GM08714 (cell line): ENCODE measurements around the gene TNFRSF1A.
"Not testable (repeated sequence)": the region's sequence is repeated elsewhere in the genome, so short reads cannot be mapped to it uniquely, and the experiment has no call there.

Source experiments
- H3K4me3 ChIP-seq: fragments of 200-500 bp; sonication (Bioruptor generic); 2 replicates; pipeline ENCODE4 v1.5.1; 2014; ENCODE audit warnings: mild to moderate bottlenecking, low read length, inconsistent platforms
- ZNF274 ChIP-seq: IDR thresholded peaks from 2 replicates; pipeline ENCODE4 v1.6.1; 2012; ENCODE audit warnings: mild to moderate bottlenecking, low read depth, low read length

Gene TNFRSF1A

GRCh38 chr12:6310771-6311610 is 30.9 kb downstream of the TNFRSF1A start:
- H3K4me3 ChIP-seq = no peak overlapping the region
- TF ChIP-seq ZNF274 = no peak

GRCh38 chr12:6307529-6307928 is 34.3 kb downstream of the TNFRSF1A start:
- no peak overlapping the region for H3K4me3 ChIP-seq
- TF ChIP-seq ZNF274 = no peak

GRCh38 chr12:6306599-6307220 is 35.2 kb downstream of the TNFRSF1A start:
- no peak for TF ChIP-seq ZNF274
- H3K4me3 ChIP-seq = no peak overlapping the region

- no peak overlapping the region for H3K4me3 ChIP-seq
- TF ChIP-seq ZNF274 = no peak
Observed at GRCh38 chr12:6306151-6306550, 35.7 kb downstream of the TNFRSF1A start.

- TF ChIP-seq ZNF274 = no peak
- H3K4me3 ChIP-seq = no peak overlapping the region
Observed at GRCh38 chr12:6303071-6303470, 38.8 kb downstream of the TNFRSF1A start.

GRCh38 chr12:6302621-6303020 is 39.3 kb downstream of the TNFRSF1A start:
- no peak overlapping the region for H3K4me3 ChIP-seq
- TF ChIP-seq ZNF274 = no peak

- H3K4me3 ChIP-seq = no peak overlapping the region
- TF ChIP-seq ZNF274 = no peak
Observed at GRCh38 chr12:6301721-6302120, 40.2 kb downstream of the TNFRSF1A start.

GRCh38 chr12:6297170-6297569 is 44.7 kb downstream of the TNFRSF1A start:
- H3K4me3 ChIP-seq = no peak overlapping the region
- TF ChIP-seq ZNF274 = no peak

GRCh38 chr12:6295094-6295811 is 46.6 kb downstream of the TNFRSF1A start:
- no peak for TF ChIP-seq ZNF274
- H3K4me3 ChIP-seq = no peak overlapping the region

- TF ChIP-seq ZNF274 = no peak
- no peak overlapping the region for H3K4me3 ChIP-seq
Observed at GRCh38 chr12:6294156-6295093, 47.5 kb downstream of the TNFRSF1A start.

GRCh38 chr12:6292606-6293005 is 49.3 kb downstream of the TNFRSF1A start:
- no peak overlapping the region for H3K4me3 ChIP-seq
- no peak for TF ChIP-seq ZNF274

GRCh38 chr12:6289906-6290305 is 52.0 kb downstream of the TNFRSF1A start:
- not testable (repeated sequence) for H3K4me3 ChIP-seq

GRCh38 chr12:6289081-6289480 is 52.8 kb downstream of the TNFRSF1A start:
- H3K4me3 ChIP-seq = not testable (repeated sequence)

- no peak for TF ChIP-seq ZNF274
Observed at GRCh38 chr12:6288235-6288634, 53.6 kb downstream of the TNFRSF1A start.

More at GRCh38 chr12:6288235-6288634, 53.6 kb downstream of the TNFRSF1A start:
- no peak overlapping the region for H3K4me3 ChIP-seq
